HL-60 (cell line): ENCODE results near the gene S100G.

Experiments used
- DNase-seq, 2 experiments: peaks; one replicate each; pipeline ENCODE4 v3.0.0-alpha.2; 2010 to 2020; ENCODE audit warnings: low read depth in 1 of 2, low spot score in 1 of 2
- H3K27ac ChIP-seq: fragments of 250-450 bp; sonication (Bioruptor Pico); replicated peaks from 2 replicates; pipeline ENCODE4 v1.5.1; 2020; ENCODE audit warnings: mild to moderate bottlenecking, moderate library complexity
- H3K27me3 ChIP-seq: fragments of 250-450 bp; sonication (Bioruptor Pico); 2 replicates; pipeline ENCODE4 v1.5.1; 2021; ENCODE audit warnings: mild to moderate bottlenecking, moderate library complexity; ENCODE audit not compliant: insufficient read depth, poor library complexity, severe bottlenecking
- H3K4me3 ChIP-seq: replicated peaks from 2 replicates; pipeline ENCODE4 v1.5.1; 2011; ENCODE audit warnings: mild to moderate bottlenecking, control low read depth, low read length; ENCODE audit not compliant: insufficient read depth
- GABPA ChIP-seq: IDR thresholded peaks from 2 replicates; pipeline ENCODE4 v1.6.1; 2012; ENCODE audit warnings: low read depth
- POLR2AphosphoS5 ChIP-seq: IDR thresholded peaks from 2 replicates; pipeline ENCODE4 v1.6.1; 2012; ENCODE audit warnings: low read depth
- SPI1 ChIP-seq: IDR thresholded peaks from 2 replicates; pipeline ENCODE4 v1.6.1; 2012; ENCODE audit warnings: low read depth, mild to moderate bottlenecking, borderline replicate concordance
- TF ChIP-seq, protein P1 (sequence below): IDR thresholded peaks from one replicate; pipeline ENCODE4 v1.5.1; 2011; ENCODE audit warnings: low read length, control low read depth, inconsistent platforms; ENCODE audit not compliant: insufficient read depth
- TF ChIP-seq, protein P2 (sequence below): IDR thresholded peaks from 2 replicates; pipeline ENCODE4 v1.6.1; 2012; ENCODE audit warnings: low read depth; ENCODE audit not compliant: insufficient replicate concordance

Gene S100G

DNA sequence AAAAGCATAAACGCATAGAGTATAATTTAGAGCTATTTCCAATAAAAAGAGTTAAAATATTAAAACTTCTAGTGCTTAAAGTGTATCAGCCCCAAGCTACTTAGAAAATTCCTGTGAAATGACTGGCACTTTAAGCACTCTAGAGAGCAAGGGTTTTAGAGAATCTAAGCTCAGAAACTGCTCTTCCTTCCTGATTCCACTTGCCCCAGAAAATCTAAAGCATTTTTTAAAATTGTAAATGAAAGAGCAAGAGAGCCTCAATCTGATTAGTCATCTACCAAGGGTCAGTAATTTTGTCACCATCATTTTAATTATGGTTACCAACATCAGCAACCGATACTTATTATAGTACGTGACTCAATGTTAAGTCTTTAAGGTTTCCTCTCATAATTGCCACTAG lies 37.6 kb downstream of the S100G start:
- DNase-seq = no peak
- TF ChIP-seq, protein P1, sequence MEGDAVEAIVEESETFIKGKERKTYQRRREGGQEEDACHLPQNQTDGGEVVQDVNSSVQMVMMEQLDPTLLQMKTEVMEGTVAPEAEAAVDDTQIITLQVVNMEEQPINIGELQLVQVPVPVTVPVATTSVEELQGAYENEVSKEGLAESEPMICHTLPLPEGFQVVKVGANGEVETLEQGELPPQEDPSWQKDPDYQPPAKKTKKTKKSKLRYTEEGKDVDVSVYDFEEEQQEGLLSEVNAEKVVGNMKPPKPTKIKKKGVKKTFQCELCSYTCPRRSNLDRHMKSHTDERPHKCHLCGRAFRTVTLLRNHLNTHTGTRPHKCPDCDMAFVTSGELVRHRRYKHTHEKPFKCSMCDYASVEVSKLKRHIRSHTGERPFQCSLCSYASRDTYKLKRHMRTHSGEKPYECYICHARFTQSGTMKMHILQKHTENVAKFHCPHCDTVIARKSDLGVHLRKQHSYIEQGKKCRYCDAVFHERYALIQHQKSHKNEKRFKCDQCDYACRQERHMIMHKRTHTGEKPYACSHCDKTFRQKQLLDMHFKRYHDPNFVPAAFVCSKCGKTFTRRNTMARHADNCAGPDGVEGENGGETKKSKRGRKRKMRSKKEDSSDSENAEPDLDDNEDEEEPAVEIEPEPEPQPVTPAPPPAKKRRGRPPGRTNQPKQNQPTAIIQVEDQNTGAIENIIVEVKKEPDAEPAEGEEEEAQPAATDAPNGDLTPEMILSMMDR = no peak
- no peak for TF ChIP-seq SPI1
- TF ChIP-seq, protein P2, sequence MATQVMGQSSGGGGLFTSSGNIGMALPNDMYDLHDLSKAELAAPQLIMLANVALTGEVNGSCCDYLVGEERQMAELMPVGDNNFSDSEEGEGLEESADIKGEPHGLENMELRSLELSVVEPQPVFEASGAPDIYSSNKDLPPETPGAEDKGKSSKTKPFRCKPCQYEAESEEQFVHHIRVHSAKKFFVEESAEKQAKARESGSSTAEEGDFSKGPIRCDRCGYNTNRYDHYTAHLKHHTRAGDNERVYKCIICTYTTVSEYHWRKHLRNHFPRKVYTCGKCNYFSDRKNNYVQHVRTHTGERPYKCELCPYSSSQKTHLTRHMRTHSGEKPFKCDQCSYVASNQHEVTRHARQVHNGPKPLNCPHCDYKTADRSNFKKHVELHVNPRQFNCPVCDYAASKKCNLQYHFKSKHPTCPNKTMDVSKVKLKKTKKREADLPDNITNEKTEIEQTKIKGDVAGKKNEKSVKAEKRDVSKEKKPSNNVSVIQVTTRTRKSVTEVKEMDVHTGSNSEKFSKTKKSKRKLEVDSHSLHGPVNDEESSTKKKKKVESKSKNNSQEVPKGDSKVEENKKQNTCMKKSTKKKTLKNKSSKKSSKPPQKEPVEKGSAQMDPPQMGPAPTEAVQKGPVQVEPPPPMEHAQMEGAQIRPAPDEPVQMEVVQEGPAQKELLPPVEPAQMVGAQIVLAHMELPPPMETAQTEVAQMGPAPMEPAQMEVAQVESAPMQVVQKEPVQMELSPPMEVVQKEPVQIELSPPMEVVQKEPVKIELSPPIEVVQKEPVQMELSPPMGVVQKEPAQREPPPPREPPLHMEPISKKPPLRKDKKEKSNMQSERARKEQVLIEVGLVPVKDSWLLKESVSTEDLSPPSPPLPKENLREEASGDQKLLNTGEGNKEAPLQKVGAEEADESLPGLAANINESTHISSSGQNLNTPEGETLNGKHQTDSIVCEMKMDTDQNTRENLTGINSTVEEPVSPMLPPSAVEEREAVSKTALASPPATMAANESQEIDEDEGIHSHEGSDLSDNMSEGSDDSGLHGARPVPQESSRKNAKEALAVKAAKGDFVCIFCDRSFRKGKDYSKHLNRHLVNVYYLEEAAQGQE = no peak
- no peak for TF ChIP-seq GABPA
- no peak for TF ChIP-seq POLR2AphosphoS5
- Histone ChIP-seq H3K27me3 (no peaks in the 10 kb centered on the region), H3K4me3 (no peak overlapping the region), H3K27ac (no peak overlapping the region)

GRCh38 chrX:16695079-16695676 lies 45.2 kb downstream of the S100G start:
- no peak overlapping the region for H3K27ac ChIP-seq
- DNase-seq = peak in 1 of 2 experiments; percentile 50

DNA sequence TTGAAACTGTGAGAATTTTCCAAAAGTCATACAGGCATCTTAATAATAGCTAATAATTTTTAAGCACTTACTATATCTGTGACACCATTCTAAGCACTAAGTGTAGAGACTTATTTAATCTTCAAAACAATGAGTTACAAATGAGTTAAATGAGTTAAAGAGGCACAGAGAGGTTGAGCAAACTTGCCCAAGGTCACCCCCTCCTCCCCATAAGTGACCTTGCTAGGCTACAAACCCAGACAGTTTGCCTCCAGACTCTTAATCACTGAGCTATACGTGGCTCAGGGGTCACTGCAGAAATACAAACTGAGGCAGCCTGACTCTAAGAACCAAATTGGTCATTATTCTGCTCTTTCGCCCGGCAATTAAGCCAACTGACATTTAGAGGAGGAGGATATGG lies 47.0 kb downstream of the S100G start:
- H3K4me3 ChIP-seq = no peak overlapping the region
- H3K27me3 ChIP-seq = no peaks in the 10 kb centered on the region
- no peak overlapping the region for H3K27ac ChIP-seq
- DNase-seq = no peak
- TF ChIP-seq POLR2AphosphoS5 (no peak), SPI1 (no peak), GABPA (no peak)
- TF ChIP-seq, protein P2 = no peak
- TF ChIP-seq, protein P1 = no peak

More at GRCh38 chrX:16695079-16695676, 45.2 kb downstream of the S100G start:
- no peak for TF ChIP-seq SPI1
- TF ChIP-seq, protein P1 = peak; percentile 61
- no peak overlapping the region for H3K4me3 ChIP-seq
- H3K27me3 ChIP-seq = no peaks in the 10 kb centered on the region

GRCh38 chrX:16699389-16699788 lies 49.4 kb downstream of the S100G start:
- TF ChIP-seq, protein P2 = no peak
- TF ChIP-seq POLR2AphosphoS5 (no peak), GABPA (no peak), SPI1 (no peak)
- TF ChIP-seq, protein P1 = no peak
- H3K4me3 ChIP-seq = no peak overlapping the region
- no peak overlapping the region for H3K27ac ChIP-seq
- H3K27me3 ChIP-seq = no peaks in the 10 kb centered on the region
- DNase-seq = no peak
